CMK (cell line): ENCODE measurements around the gene GOSR2.
A peak's percentile ranks its signal among the peaks of the same experiment; 100 is the strongest.
"Not testable (repeated sequence)": the region's sequence is repeated elsewhere in the genome, so short reads cannot be mapped to it uniquely, and the experiment has no call there.

ENCODE experiments used
- DNase-seq: peaks from one replicate; pipeline ENCODE4 v3.0.0-alpha.2; 2010; ENCODE audit warnings: low read depth

GOSR2 gene

DNA sequence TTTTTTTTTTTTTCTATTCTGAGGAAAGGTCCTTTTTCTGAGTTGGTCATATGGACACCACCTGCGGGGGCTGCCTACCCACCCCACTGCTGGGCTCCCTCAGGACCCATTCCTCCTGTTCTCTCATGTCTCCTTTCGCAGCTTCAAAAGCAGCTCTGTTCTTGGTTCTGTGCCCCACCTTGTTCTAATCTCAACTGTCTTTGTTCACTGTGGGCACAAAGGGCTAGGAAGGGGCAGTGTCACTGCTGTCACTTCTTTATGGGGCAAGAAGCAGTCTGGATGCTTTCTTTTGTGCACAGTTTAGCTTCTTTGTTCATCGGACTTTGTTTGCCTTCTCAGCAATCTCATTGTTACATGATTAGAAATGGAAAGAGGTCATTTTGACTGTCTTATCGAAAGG, 7.1 kb downstream of the GOSR2 start:
- DNase-seq: no peak

DNA sequence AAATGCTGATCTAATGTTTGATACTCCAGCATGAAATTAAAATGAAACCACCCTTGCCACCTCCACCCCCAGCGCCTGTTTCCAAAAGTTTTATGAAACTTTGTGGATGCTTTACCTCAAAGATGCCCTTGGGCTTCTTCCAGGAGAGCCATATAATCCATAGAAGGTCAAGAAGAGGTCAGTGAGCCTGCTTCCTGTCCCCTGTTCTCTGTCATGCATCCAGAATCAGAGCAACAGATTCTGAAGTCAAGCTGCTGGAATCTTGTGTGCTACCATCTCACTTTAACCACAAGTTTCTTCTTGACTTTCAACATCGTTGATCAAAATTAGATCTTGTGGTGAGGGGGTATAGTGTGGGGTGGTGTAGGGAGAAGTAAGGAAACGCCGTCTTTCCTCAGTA, 8.6 kb downstream of the GOSR2 start:
- peak; percentile 37 for DNase-seq

DNA sequence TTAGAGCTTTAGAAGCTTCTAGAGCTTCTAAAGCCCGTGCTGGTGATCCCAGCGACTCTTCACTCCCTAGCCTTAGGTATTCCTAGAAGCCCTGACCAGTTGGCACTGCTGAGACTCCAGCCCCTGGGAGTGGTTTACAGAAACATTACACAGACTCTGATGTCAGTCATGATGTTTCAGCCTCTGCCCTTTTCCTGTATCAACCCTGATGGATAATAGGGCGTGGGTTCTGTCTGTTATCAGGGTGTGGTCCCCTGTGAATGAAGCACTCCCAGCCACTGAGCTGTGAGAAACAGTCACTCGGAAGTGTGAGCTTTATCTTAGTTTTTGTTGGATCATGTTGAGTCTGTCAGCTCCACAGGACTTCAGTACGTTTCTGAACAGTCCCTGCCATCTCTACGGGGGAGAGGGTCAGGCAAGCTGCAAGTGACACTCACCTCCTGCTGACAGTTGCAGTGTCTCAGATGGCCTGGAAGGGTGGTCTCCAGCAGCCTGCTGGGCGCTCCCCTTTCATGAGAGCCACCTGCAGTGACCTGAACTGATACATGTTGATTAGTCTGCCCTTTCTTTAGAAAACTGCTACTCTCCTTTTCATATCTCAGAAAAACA, 12.8 kb downstream of the GOSR2 start:
- no peak for DNase-seq

DNA sequence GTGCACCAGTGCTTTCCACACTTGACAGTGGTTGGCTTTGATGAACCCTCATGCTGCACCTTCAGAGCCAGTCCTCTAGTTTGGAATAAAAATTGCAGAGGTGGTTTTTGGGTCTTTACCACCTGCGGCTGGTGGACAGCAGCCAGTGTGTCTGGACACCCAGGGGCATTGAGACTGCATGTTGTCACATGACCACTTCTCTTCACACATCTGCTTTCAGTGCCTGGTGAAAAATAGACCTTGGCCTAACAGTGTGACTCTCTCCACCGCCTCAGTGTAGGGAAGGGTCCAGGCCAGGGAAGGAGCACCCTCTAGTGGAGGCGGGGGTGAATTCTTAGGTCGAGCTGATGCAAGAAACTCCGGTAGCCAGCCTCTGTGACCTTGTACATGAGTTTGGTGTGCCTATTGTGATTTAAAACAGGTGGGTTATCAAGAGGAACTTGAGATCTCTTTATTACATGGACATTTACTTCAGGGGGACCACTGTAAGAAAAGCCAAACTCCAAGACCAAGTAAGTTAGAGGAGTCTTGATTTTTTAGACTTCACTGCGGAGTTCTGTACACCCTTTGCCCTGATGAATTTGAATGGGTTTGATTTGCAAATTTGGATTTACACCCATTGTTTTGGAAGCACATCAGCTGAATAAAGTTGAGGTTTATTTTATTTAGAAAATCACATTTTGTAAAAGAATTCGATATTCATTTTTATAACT, 17.9 kb downstream of the GOSR2 start:
- peak; percentile 60 for DNase-seq

DNA sequence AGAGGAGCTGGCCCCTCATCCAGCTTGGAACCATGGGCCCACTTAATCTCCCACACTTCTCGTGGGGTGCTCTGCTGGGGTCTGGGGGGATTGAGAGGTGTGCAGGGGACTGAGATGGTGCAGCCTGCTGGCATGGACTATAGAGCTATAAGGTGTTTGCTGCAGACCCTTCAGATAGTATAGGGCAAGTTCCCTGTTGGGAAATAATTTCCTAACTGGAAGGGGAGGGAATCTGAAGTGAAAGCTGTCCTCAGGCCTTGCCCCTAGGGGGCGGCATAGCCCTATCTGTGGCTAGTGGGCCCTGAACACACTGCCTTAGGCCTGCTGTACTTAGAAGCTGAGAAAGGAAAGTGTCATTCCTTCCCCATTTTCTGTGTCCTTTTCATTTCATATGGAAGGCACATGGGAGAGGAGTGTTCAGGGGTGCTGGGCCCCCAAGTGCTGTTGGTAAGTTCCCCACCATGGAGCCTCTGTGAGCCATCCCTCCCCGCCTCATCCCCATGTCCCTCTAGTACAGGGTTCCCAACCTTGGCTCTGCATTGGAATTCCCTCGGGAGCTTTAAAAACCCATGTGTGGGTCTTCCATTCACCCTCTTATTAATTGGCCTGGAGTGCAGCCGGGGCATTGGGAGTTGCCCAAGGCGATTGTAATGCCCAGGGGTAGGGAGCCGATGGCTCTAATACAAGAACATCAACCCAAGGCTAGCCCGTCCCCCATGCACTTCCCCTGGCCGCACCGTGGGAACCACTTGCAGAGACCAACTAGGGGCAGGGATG, 19.7 kb downstream of the GOSR2 start:
- peak; percentile 44 for DNase-seq

DNA sequence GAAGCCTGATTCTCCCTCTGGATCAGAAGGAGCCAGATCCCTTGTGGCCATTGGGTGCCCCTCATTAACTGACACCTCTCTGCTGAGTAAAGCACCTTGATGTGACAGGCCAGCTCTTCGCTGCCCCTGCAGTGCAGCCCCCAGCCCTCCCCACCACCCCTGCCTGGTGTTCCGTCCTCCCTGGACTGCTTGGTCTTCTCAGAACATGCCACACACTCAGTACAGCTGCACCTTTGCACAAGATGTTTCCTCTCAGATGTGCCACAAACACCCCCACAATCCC, 20.2 kb downstream of the GOSR2 start:
- no peak for DNase-seq

DNA sequence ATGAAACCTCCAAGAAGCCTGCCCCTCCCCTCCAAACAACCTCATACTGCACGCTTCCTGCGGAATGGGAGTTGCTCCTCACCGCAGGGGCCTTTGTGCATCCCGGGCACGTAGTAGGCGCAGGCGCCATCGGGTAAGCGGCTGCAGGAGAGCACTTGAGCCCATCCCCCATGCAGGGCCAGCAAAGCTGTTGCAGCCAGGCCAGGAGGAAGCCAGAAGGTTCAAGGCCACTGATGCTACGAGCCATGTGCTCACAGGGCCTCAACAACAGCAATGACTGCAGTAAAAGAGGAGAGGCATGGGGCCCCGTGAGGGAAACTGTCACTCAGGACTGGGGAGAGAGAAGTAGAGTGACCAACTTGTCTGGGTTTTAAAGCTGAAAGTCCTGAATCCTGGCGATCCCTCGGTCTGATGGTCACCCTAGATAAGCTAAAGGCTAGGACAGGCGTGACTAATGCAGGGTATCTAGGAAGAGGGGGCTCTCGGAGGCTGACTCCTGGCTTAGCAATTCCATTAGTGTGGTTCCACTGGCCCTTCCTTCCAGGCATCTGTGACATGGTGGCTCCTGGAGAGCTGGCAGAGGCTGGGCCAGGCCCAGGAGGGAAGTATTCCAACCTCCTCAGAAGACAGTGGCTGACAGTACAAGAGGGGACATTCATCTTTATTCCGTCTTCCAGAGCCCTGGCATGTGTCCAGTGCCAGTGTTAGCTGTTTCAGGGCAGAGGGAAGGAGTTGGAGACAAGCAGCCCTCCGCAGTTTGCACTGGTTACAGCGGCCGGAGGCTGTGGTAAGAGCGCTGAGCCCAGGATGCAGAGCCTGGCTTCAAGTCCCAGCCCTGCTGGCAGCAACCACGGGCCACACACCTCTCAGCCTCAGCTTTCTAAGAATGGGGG, 20.8 kb downstream of the GOSR2 start:
- no peak for DNase-seq

DNA sequence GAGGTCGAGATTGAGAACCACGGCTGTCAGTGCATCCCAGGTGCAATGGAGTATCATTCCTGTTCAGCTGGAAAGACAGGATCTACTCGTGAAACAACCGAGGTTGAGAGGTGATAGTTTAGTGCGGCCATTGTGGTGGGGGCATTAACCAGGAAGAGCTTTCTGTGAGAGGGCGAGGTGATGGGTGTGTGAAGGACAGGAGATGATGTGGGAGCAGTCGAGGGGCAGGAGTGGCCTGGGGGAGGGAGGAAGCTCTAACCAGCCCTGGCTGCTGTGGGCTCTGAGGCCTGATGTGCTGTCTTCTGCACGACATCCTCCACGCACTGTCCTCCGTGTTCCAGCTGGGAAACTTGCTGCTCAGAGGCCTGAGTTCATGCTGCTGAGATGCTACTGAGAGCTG, 22.0 kb downstream of the GOSR2 start:
- no peak for DNase-seq

DNA sequence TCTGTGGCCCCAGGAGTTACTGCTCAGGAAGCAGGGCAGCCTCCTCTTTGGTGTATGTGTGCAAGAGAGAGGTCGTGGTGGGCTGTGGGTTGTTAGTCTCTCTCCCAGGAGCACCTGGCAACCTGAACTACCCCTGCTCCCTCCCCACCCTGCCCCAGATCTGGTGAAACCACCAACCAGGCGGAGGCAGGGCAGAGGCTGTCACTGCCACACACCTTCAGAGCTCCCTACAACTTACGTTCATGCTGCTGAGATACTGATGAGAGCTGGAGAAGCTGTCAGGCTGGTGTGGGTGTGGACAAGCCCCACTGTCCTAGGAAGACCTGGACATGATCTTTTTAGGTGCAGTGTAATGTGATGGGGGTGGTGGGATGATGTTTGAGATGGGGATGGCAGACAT, 24.3 kb downstream of the GOSR2 start:
- DNase-seq: no peak

DNA sequence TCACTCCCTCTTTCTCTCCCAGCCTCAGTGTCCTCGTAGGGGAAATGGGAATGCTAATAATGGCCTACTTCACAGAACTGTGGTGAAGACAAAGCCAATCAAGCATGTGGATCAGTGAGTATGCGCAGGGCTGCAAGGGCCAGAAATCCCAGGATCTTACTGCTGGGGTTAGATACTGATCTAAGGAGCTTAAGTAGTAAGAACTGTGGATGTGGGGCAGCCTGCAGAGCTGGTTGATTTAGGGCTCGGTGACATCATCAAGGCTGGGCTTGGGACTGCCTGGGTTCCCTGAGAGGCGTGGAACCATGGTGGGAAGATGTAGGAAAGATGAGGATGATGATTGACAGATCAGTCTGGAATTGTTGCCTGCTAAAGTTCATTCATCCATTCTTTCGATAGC, 25.6 kb downstream of the GOSR2 start:
- DNase-seq: no peak

DNA sequence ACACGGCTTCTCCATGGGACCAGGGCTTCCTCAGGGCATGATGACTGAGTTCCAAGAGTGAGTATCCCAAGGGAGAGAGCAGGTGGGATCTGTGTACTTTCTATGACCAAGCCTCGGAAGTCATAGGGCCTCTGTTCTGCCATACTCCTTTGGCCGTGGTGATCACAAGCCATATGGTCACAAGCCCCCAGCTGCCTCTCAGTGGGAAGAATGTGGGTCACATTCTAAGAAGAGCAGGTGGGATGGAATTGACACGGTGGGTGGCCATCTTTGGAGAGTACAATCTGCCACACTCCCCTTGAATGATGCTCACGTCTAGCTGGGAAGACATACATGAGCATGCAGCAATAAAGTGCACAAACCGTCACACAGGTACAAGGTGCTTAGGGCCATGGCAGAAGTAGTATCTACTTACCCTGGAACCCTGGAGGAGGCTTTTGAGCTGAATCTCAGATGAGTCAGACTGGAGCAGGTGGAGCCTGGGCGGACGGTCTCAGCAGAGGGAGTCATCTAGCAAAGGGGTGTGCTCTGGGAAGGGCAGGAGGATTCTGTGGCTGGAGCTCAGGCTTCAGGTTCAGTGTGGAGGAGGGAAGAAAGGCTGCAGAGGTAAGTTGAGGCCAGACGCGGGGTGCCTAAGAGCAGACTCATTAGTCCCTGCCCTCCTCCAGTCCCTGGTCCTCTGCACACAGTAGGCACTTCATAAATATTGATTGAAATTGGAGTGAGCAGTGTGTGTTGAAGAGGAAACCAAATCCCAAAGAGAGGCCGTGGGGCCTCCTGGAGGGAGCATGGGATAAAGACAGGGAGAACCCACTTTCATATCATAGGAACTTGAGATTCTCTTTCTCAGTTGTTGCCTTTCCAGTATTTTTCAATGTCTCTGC, 26.6 kb downstream of the GOSR2 start:
- no peak for DNase-seq

DNA sequence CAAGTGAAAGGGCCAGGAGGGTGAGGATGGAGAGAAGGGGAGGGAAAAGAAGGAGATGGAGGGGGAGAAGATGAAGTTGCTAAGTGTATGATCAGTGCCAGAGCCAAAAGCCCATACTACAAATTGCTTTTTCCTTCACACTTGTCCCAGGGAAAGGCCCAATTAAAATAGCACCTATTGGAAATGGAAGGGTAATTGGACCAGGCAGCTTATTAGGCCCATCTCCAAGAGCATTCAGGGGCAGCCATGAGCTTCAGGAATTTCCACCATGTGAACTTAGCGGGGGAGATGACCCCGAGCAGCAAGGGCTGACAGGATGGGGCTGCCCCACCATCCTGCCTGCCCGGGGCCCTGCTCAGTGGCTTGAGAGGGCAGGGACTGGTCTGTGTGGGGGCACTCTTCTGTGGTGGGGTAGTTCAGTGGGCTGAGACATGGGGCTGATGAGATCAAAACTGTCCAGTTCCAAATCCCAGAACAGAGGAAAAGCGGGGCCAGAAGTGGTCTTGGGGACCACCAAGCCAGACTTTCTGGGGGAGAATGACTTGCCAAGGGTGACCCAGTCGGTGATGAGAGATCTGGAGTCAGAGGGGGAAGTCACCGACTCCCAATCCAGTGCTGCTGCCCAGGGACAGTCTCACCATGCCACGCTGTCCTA, 27.5 kb downstream of the GOSR2 start:
- DNase-seq: no peak

DNA sequence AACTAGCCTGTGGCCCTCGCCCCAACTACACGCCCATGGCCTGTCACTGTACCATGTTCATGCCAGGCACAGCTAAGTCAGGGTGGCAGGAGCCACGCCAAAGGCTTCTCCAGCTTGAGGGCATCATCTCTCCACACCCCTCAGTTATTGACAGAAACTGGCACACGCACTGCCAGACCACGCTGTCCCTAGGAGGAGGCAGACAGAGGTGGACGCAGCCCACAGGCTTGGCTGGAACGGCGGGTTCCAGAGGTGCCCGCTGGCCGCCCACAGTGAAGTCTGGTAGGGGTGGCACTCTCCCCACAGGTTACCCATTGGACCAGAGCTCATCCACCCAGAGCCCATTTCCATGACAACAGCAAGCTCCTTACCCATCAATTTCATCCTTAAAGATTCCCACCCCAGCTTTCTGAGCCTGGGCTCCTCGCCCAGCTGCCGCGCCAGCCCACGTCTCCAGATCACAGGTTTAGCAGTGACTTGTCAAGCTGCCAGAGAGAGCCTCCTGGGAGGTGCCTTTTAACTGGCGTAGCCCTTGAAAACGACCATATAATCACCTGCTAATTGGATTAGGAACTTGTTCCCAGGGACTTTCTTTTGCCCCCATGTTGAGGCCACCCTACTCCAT, 28.1 kb downstream of the GOSR2 start:
- DNase-seq: no peak

DNA sequence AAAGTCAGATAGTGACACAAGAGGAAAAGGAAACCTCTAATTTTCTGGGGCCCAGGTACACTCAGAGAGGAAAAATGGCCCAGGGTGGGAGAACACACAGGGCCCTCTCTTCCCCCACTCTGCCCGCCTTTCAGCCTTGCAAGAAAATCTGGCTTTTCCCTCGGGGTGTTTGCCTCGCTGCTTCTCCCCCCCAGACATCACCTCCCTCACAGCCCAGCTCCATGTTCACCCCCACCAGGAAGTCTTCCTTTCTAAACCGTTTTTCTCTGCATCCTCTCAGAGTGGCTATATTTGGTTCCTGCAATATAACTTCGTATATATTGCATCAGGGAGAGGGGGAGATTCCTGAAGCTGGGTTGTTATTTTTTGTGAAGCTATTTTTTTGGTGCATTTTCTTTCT, 28.7 kb downstream of the GOSR2 start:
- no peak for DNase-seq

DNA sequence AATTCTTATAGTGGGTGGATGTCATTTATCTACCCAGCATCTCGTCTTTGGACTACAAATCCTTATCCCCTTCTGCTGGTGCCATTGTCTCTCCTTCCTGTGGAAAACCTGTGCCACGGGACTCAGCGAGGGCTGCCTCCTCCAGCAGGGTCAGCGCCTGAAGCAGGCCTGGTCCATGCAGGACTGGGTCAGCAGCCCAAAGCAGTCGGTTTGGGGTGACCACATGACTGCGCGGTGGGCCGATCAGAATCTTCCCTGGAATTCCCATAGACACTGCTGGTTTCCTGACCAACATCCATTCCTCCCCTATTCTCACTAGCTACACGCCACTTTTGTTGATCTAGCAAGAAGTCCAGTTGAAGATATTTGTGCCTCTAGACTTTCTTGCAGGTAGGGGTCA, 29.2 kb downstream of the GOSR2 start:
- DNase-seq: no peak

DNA sequence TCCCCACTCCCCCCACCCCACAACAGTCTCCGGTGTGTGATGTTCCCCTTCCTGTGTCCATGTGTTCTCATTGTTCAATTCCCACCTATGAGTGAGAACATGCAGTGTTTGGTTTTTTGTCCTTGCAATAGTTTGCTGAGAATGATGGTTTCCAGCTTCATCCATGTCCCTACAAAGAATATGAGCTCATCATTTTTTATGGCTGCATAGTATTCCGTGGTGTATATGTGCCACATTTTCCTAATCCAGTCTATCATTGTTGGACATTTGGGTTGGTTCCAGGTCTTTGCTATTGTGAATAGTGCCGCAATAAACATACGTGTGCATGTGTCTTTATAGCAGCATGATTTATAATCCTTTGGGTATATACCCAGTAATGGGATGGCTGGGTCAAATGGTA, 30.2 kb downstream of the GOSR2 start:
- DNase-seq: not testable (repeated sequence)

DNA sequence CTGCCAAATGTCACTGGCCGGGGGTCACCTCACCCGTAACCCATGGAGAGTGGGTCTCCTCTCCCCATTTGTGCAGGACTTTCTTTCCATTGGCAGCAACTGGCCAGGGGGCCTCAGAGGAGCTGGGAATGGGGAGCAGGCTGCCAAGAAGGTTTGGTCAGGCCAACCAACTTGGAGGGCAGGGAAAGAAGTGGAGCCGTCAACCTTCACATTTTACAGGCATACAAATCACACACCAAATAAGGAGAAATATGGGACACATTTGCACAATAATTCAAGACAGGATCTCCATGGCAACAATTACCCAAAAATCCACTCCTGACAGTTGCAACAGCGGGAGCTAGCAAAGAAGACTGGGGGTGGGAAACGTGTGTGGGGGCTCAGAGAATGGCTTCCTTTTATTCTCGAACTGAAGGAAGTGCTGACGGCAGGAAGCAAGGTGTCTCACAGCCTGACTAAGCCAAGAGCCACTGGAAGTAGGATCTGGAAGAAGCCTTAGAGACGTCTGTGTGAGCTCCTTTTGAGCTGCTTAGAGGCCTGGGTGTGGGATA, 35.2 kb downstream of the GOSR2 start:
- no peak for DNase-seq

DNA sequence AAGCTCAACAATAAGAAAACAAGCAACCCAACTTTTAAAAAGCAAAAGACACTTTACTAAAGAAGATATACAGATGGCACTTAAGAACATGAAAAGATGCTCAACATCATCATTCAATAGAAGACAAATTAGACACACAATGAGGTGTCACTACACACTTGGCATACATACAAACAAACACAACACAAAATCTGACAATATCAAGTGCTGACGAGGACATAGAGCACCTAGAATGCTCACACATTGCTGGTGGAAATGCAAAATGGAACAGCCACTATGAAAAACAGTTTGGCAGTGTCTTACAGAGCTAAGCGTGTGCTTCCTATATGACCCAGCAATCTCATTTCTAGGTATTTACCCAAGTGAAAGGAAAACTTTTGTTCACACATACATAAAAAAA, 37.2 kb downstream of the GOSR2 start:
- no peak for DNase-seq

DNA sequence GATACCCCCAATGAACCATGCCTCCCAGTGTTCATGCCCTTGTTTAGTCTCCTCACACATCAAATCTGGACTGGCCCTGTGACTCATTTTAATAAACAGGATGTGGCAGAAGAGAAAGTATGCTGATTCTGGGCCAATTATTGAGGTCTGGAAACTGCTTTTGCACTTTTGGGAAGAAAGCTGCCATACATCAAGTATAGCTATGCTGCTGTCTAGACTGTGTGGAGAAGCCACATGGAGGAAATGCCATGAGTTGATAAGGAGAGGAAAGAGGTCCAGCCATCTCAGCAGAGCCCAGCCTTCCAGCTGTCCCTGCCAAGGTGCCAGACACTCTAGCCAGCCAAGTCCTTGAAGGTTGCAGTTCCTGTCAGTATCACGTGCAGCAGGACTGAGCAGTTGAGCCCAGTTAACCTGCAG, 39.4 kb downstream of the GOSR2 start:
- no peak for DNase-seq

DNA sequence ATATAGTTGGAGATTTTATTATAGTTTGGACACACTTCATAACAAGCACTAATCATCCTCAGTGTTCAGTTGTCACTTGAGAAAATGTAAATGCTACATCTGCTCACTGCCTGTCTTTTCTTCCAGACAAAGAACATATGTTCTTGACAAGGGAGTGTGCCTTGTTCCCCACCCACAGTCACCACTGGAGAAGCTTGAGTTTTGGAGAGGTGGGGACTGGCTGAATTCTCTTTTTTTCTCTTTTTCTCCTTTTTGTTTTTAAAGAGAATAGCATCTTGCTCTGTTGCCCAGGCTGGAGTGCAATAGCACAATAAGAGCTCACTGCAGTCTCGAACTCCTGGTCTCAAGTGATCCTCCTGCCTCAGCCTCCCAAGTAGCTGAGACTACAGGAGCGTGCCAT, 40.6 kb downstream of the GOSR2 start:
- DNase-seq: no peak
